GM21723 (cell line): Measurements from ENCODE around the gene WDR36.

Experiments used
- ATAC-seq: cut with Tn5 transposase; IDR thresholded peaks from one replicate; pipeline ENCODE4 v1.9.1; 2021; ENCODE audit warnings: mild to moderate bottlenecking, moderate library complexity; ENCODE audit not compliant: unreplicated experiment

Gene WDR36

DNA sequence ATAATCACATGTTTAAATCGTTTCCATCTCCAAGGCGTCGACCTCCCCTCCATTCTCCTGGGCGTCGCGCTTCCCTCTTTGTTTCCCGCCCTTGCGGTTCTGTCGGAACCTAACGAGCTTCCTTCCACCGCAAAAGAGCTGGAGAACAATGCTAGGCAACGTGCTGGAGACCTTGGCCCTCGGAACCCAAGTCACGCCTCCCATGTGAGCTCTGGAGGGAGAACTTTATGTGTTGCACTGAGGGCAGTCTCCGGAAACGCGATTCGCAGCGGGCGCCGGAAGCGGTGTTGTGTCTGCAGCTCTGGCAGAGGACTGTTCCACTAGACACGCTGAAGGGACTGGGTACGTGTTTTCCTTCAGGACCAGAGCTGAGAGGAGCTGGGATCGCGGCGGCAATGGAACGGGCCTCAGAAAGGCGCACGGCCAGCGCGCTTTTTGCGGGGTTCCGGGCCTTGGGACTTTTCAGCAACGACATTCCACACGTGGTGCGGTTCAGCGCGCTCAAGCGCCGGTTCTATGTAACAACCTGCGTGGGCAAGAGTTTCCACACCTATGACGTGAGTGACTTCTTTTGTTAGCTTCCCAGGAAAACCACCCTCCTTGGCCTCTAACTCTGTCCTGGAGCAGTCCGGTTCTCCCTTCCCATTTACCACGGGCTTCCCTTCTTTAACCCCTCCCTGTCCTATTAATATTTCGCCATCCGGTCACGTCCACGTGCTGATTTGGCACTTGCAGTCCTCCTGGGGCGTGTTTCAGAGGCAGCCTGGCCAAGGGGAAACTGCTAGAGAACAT lies at the start of gene WDR36:
TSS of gene WDR36 (plus strand) at position 287 of the 792 bp plus-strand sequence. CDS start at position 396, 109 bp downstream.
- ATAC-seq: peak; percentile 95

GRCh38 chr5:111043712-111044506 lies 48.2 kb upstream of the WDR36 start:
- no peak for ATAC-seq

- no peak for ATAC-seq
Observed at GRCh38 chr5:111058064-111058463, 34.1 kb upstream of the WDR36 start.

DNA sequence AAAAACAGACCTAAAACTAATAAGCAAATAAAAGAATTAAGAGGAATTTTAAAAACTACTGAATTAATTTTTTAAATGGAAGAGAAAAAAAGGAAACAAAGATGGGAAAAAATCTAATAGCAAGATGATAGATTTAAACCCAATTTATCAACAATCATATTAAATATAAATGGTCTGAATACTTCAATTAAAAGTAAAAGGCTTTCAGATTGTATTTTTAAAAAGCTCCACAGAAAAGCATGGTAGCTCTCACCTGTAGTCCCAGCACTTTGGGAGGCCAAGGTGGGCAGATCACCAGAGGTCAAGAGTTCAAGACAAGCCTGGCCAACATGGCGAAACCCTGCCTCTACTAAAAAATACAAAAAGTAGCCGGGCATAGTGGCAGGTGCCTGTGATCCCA lies 32.0 kb upstream of the WDR36 start:
- no peak for ATAC-seq

GRCh38 chr5:111061618-111062017 lies 30.5 kb upstream of the WDR36 start:
- no peak for ATAC-seq

- ATAC-seq: peak; percentile 84
Observed at GRCh38 chr5:111063709-111064322, 28.3 kb upstream of the WDR36 start.

DNA sequence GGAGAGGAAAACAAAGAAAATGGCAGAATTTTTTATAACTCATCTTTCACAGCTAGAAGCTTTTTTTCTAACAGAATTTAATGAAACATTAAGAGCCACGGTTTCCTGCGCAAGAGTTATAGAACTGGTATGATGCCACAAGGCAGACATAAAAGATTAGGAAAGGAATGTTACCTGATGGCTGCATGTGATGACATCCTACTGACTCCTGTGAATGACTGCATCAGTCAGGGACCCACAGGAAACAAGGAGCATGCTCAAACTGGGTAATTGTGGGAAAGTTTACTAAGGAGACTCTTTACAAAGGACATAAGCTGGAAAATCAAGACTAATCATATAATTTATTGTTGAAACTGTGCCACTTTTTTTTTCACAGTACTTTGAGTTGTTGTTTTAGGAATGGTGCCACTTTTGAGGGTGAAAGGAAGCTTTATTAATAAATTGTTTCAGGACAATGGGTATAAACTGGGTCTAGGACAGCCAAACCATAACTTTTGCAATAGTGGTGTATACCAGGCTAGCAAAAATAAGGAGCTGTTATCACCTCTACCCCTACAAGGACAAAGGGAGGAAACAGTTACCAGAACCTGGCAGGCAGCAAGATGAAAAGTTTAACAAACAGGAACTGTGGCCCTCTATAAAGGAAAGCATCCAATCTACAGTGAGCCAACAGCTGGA lies 25.7 kb upstream of the WDR36 start:
- ATAC-seq: no peak

GRCh38 chr5:111068213-111068612 lies 23.9 kb upstream of the WDR36 start:
- no peak for ATAC-seq

GRCh38 chr5:111069839-111070238 lies 22.3 kb upstream of the WDR36 start:
- no peak for ATAC-seq

- ATAC-seq: no peak
Observed at GRCh38 chr5:111070272-111071134, 21.6 kb upstream of the WDR36 start.

DNA sequence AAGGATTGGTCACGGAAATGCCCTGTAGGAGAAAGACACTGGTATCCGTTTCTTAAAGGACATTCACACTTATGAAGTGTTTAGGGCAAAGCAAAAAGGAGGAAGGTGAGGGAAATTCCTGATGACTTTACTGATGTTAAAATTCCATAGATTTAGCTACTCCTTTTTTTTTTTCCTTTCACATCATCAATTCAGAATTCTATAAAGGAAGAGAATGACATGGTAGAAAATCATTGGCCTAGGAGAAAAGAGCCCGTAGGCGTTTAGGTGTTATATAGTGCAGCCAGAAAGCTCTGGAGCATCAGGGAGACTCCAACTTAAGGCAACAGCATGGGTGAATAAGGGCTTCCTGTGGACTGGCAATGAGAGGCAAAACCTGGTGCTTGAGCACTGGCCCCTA lies 20.7 kb upstream of the WDR36 start, which contains the start of gene TSLP:
TSS of gene TSLP (plus strand) at position 301 of the 400 bp plus-strand sequence. CDS start 178 bp downstream, outside the sequence.
- ATAC-seq: no peak

DNA sequence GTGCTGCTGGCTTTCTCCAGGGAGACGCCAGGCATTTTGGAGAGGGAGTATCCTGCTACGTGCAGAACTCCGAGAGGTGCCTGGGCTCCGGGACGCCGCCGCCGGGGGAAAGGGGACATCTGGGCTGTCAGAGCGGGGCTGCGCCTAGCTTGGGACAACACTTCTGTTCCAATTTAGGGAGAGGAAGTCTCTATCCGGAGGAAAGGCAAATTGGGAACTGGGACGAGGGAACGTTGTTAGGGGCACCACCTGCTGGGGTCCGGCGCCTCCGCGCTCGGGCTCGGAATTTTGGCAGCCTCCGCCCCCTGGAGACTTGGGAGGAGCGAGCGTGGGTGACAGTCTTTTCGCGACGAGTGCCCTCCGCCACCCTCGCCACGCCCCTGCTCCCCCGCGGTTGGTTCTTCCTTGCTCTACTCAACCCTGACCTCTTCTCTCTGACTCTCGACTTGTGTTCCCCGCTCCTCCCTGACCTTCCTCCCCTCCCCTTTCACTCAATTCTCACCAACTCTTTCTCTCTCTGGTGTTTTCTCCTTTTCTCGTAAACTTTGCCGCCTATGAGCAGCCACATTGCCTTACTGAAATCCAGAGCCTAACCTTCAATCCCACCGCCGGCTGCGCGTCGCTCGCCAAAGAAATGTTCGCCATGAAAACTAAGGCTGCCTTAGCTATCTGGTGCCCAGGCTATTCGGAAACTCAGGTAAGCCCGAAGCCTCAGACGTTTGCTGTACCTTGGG lies 19.0 kb upstream of the WDR36 start:
- ATAC-seq: peak; percentile 90

DNA sequence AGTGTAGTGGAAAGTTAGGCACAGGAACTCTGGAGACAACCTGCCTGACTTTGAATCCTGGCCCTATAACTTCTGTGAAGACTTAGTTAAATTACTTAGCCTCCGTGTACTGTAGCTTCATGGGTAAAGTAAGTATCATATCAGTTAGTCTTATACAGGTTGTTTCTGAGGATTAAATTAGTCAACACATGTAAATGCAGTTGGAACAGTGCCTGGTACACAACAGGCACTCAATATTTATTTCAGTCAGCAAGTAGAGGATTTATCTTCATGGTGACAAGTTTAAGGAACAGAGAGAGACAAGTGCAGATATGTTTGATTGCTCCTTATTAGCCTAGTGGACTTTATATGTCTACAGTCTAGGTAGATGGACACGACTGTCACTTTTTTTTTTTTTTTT lies 17.9 kb upstream of the WDR36 start:
- ATAC-seq: no peak

GRCh38 chr5:111075520-111075919 lies 16.6 kb upstream of the WDR36 start:
- ATAC-seq: no peak

DNA sequence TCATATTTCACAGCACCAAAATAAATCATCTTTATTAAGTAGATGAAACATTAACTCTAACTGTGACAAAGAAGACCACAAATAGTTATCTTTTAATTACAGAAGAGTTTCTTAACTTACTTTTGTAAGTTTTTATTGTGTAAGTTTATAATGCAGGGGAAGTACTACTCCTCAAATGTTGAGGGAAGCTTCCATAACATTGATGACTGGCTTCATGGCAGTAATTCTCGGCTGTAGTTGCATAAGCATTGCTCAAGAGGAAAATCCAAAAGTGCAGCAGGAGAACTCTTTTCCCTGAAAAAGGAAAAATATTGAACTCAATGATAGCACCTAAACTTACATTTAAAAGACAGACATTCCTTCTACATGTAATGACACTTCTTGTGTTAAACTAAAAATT lies 16.1 kb upstream of the WDR36 start:
- ATAC-seq: no peak

GRCh38 chr5:111077678-111078077 lies 14.5 kb upstream of the WDR36 start:
- no peak for ATAC-seq

DNA sequence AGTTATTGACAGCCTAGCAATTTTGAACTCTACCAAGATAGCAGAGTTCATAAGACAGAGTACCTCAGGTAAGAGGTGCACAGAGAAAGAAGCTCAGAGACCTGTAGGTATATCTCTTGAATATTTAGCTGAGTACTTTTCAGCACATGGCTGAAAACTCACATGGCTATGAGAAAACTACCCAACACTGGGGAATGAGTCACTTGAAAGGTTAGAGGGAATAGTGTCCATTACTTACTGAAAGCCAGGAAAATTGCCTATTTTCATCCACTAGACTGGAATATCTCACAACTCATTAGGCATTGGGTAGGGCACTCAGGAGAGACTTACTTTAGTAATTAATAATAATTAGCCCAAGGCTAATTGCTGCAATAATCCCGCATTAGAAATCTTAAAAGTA lies 12.3 kb upstream of the WDR36 start:
- ATAC-seq: no peak

DNA sequence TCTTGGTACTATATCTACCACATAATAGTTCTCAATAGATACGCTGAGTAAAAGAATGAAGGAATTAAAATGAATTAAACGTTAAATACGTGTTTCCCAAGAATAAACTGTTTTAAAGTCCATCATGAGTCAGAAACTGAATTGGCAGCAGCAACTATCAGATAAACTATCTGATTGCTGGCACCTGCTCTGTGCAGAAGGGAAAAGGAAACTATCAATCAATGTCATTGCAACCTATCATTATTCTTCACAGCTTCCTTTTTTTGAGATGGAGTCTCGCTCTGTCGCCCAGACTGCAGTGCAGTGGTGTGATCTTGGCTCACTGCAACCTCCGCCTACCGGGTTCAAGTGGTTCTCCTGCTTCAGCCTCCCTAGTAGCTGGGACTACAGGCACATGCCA lies 8.8 kb upstream of the WDR36 start:
- no peak for ATAC-seq

DNA sequence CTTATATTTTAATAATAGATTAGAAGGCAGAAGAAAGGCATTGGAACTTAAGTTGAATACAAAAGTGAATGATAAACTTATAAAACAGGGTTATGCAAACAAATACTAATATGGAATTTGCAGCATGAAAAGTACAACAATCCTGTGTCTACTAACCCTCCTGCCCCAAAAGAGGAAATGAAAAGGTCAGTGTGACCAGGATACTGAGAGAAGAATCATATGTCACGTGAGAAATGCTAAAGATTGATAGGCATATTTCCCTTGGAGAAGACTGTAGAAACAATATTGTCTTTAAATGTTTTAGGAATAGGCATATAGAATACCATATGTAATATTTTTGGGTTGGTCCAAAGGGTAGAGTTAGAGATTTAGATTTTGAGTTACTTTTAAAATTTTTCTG lies 3.8 kb downstream of the WDR36 start:
- ATAC-seq: no peak
